SH-SY5Y (cell line): ENCODE measurements around the gene ADGRG1.

Source experiments
- GATA2 ChIP-seq: IDR thresholded peaks from 2 replicates; pipeline ENCODE4 v1.6.1; 2011; ENCODE audit warnings: mild to moderate bottlenecking, low read depth, low read length
- GATA3 ChIP-seq: IDR thresholded peaks from 2 replicates; pipeline ENCODE4 v1.6.1; 2011; ENCODE audit warnings: low read depth, mild to moderate bottlenecking, low read length, moderate library complexity

DNA sequence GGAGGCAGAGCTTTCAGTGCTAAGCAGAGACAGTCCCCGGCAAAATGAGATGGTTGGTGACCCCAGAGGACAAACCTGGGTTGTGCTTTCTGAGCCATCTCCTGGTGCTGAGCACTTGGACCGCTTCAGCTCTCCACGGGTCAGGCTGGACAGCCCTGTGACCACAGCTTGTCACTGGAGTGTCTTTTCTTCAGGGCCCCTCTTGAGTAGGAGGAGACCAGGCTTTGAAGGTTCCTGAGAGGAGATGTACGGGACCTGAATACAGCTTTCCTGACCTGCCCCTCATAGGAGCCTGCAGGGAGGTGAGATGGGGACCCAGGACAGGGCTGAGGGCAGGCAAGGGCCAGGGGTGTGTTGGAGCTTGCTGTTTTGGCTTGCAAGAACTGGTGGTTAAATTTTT is 17.8 kb upstream of the ADGRG1 start:
- TF ChIP-seq GATA2 (no peak), GATA3 (no peak)
